GM13977 (cell line): Measurements from ENCODE around the gene IFIH1.
A peak's percentile ranks its signal among the peaks of the same experiment; 100 is the strongest.

ENCODE experiments used
- DNase-seq: peaks from one replicate; pipeline ENCODE4 v3.0.0; 2012; ENCODE audit warnings: low spot score
- in situ Hi-C: fragments of 300-500 bp; cut with MboI; formaldehyde crosslinking; loops from one replicate; pipeline ENCODE4 v1.12.0; 2022; ENCODE audit warnings: low sequenced_read_pairs, low pct_unique_long_range_greater_than_20kb, mixed read lengths, inconsistent platforms; ENCODE audit not compliant: unreplicated experiment
- TF ChIP-seq, protein P1 (sequence below): IDR thresholded peaks from 2 replicates; pipeline ENCODE4 v1.5.1; 2012; ENCODE audit warnings: mild to moderate bottlenecking, control low read depth; ENCODE audit not compliant: insufficient read depth; ENCODE audit errors: extremely low read depth, missing control alignments

The IFIH1 gene

DNA sequence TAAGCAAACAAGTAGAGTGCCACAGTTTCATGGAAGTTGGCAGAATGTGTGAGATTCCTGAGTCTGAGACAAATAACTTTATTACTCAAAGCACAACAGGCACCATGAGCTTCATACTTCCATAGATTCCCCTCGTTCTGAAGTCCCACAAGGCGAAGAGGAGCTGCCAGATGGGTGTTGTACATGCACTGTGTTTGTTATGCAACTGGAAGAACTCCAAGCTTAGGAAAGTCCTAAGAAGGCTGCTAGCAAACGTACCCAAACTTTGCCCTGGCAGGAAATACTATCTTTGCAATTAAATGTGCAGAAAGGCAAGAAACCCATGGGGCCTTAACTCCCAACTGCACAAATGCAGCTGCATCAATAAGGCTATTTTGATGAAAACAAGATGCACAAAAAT is 23.8 kb upstream of the IFIH1 start:
- no peak for DNase-seq
- in situ Hi-C loops = no loop called here
- TF ChIP-seq, protein P1, sequence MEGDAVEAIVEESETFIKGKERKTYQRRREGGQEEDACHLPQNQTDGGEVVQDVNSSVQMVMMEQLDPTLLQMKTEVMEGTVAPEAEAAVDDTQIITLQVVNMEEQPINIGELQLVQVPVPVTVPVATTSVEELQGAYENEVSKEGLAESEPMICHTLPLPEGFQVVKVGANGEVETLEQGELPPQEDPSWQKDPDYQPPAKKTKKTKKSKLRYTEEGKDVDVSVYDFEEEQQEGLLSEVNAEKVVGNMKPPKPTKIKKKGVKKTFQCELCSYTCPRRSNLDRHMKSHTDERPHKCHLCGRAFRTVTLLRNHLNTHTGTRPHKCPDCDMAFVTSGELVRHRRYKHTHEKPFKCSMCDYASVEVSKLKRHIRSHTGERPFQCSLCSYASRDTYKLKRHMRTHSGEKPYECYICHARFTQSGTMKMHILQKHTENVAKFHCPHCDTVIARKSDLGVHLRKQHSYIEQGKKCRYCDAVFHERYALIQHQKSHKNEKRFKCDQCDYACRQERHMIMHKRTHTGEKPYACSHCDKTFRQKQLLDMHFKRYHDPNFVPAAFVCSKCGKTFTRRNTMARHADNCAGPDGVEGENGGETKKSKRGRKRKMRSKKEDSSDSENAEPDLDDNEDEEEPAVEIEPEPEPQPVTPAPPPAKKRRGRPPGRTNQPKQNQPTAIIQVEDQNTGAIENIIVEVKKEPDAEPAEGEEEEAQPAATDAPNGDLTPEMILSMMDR = no peak

DNA sequence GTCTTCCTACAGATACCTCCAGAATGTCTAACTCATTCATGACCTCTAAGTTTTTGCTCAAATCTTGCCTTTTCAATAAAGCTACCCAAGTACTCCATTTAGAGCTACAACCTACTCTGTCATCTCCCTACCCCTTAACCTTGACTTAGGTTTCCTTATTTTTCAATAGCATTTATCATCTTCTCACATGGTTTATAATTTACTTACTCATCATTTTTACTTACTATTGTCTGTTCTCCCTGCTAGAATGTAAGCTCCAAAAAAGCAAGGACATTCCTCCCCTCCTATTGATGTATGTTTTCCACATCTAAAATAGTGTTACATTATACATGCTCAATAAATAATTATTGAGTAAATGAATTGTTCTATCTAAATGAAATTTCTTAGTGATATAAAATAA is 22.3 kb upstream of the IFIH1 start:
- no peak for DNase-seq
- TF ChIP-seq, protein P1 = no peak
- in situ Hi-C loops = no loop called here

DNA sequence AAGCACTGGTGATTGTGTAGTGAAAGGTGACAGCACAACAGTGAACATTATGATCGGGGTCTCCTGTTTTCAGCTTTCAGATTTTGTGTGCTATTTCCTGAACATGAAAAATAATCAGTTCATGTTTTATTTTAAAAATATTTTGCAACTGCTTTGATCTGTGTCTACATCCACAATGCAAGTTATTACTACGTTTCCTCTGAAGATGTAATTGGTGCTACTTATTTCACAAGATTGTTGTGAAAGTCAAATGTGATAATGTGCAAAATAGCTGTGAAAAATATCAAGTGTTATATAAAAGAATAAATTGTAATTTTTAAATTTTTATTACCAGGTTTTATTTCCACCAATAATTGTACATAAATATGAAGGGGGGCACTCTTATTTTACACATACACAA is 19.4 kb upstream of the IFIH1 start:
- DNase-seq = no peak
- in situ Hi-C loops = no loop called here
- TF ChIP-seq, protein P1 = no peak

DNA sequence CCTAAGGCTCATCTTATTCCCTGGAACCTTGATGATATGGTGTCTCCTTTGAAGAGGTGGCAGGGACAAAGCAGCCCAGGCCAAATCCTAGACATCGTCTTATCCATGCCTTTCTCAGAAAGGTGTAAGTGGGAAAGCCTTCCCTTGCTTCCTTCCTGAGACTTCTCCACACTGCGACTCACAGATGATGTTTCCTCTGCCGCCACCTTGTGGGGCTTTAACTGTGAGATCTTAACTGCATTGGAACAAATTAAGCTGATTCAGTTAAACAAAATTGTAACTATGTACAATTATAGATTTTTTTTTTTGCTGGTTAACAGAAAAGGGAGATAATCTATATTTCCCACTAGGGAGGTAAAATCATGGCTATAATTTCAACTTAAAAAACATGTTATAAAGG is 15.5 kb upstream of the IFIH1 start:
- DNase-seq = no peak
- in situ Hi-C loops = no loop called here
- TF ChIP-seq, protein P1 = peak; percentile 66

DNA sequence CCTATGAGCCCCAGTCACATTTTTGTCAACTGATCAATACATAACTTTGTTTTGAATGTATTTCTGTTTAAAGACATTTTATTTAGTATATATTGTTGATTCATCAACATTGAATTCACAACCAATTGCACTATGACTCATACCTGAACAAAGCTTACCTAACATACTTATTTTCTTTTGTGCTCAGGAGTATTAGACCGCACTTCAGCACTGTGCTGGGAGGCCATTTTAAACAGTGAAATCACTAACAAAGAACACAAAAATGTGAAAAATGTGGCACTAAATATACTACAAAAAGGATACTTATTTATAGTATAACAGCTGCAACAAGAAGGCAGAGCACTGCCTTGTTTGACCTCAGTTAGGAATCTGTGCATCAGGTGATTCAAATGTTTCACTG is 12.4 kb upstream of the IFIH1 start:
- DNase-seq = no peak
- in situ Hi-C loops = no loop called here
- TF ChIP-seq, protein P1 = no peak

DNA sequence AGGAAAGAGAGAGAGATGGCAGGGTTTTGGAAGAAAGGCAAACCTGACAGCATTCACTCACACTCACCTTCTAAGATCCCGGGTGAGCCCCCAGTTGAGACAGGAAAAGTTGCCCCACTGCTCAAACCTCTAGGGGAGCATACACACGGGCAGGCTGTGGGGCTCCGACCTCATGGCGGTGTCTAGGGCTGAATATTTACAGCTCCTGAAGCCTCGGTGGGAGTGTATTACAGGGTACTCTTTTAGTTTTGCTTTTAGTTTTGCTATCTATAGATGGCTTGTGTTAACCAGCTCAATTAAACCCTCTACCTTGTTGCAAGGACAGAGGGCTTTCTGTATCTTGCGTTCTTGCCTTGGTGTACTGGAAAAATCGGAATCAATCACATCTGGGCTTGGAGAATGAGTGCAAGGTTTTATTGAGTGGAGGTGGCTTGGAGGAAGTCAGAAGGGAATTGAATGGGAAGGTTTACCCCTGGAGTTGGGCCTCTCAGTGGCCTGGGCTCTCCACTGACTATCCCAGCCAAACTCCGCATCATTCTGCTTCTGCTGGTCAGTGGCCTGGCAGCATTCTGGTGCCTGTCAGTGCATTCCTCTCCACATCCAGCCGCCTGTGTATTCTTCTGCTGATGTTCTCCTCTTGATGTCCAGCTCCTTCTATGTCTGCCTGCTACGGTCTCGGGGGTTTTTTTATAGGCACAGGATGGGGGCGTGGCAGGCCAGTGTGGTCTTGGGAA is 10.1 kb upstream of the IFIH1 start:
- DNase-seq = no peak
- in situ Hi-C loops = no loop called here
- TF ChIP-seq, protein P1 = no peak
